WERI-Rb-1 (cell line): Measurements from ENCODE around the gene CCDC78.

ENCODE experiments used
- DNase-seq: peaks from one replicate; pipeline ENCODE4 v3.0.0-alpha.2; 2020
- H3K27ac ChIP-seq: fragments of 250-450 bp; sonication (Bioruptor Pico); 2 replicates; pipeline ENCODE4 v1.5.1; 2020; ENCODE audit warnings: mild to moderate bottlenecking, moderate library complexity
- H3K27me3 ChIP-seq: fragments of 250-450 bp; sonication (Bioruptor Pico); 2 replicates; pipeline ENCODE4 v1.5.1; 2021; ENCODE audit warnings: mild to moderate bottlenecking, low read depth, moderate library complexity; ENCODE audit not compliant: insufficient read depth, severe bottlenecking
- H3K36me3 ChIP-seq: fragments of 250-450 bp; sonication (Bioruptor Pico); 2 replicates; pipeline ENCODE4 v1.5.1; 2020; ENCODE audit warnings: mild to moderate bottlenecking, moderate library complexity
- H3K4me3 ChIP-seq: 2 replicates; pipeline ENCODE4 v1.5.1; 2011; ENCODE audit warnings: low read depth, mild to moderate bottlenecking, control low read depth, low read length
- H3K9me3 ChIP-seq: fragments of 250-450 bp; sonication (Bioruptor Pico); 2 replicates; pipeline ENCODE4 v1.5.1; 2021; ENCODE audit warnings: mild to moderate bottlenecking, moderate library complexity; ENCODE audit not compliant: severe bottlenecking
- TF ChIP-seq, protein P1 (sequence below): IDR thresholded peaks from 2 replicates; pipeline ENCODE4 v1.5.1; 2011; ENCODE audit warnings: low read depth, mild to moderate bottlenecking, control low read depth, inconsistent platforms, low read length

CCDC78 gene

GRCh38 chr16:726438-727290, at the start of gene CCDC78, which contains the start of gene HAGHL:
Gene CCDC78 (minus strand): TSS chr16:726443. CDS start chr16:726367, 76 bp downstream.
Gene HAGHL (plus strand): TSS chr16:727106. CDS start chr16:727510, 404 bp downstream.
- H3K27ac ChIP-seq: no peak within 1 kb of the TSS; the same call in 1 of the 2 replicates
- TF ChIP-seq, protein P1, sequence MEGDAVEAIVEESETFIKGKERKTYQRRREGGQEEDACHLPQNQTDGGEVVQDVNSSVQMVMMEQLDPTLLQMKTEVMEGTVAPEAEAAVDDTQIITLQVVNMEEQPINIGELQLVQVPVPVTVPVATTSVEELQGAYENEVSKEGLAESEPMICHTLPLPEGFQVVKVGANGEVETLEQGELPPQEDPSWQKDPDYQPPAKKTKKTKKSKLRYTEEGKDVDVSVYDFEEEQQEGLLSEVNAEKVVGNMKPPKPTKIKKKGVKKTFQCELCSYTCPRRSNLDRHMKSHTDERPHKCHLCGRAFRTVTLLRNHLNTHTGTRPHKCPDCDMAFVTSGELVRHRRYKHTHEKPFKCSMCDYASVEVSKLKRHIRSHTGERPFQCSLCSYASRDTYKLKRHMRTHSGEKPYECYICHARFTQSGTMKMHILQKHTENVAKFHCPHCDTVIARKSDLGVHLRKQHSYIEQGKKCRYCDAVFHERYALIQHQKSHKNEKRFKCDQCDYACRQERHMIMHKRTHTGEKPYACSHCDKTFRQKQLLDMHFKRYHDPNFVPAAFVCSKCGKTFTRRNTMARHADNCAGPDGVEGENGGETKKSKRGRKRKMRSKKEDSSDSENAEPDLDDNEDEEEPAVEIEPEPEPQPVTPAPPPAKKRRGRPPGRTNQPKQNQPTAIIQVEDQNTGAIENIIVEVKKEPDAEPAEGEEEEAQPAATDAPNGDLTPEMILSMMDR: no peak

GRCh38 chr16:775236-775796, 49.1 kb upstream of the CCDC78 start:
- no peaks in the 10 kb centered on the region for H3K9me3 ChIP-seq
- H3K36me3 ChIP-seq: no peaks in the 10 kb centered on the region
- DNase-seq: no peak
- TF ChIP-seq, protein P1: no peak
- H3K27ac ChIP-seq: no peak overlapping the region
- no peak overlapping the region for H3K4me3 ChIP-seq
- no peaks in the 10 kb centered on the region for H3K27me3 ChIP-seq

More at GRCh38 chr16:726438-727290, at the start of gene CCDC78, which contains the start of gene HAGHL:
- H3K36me3 ChIP-seq: peaks cover 9% of the 10 kb centered on the region
- H3K4me3 ChIP-seq: peak within 1 kb of the TSS; percentile 71
- DNase-seq: peak; percentile 75
- H3K9me3 ChIP-seq: no peaks in the 10 kb centered on the region
- H3K27me3 ChIP-seq: no peaks in the 10 kb centered on the region

DNA sequence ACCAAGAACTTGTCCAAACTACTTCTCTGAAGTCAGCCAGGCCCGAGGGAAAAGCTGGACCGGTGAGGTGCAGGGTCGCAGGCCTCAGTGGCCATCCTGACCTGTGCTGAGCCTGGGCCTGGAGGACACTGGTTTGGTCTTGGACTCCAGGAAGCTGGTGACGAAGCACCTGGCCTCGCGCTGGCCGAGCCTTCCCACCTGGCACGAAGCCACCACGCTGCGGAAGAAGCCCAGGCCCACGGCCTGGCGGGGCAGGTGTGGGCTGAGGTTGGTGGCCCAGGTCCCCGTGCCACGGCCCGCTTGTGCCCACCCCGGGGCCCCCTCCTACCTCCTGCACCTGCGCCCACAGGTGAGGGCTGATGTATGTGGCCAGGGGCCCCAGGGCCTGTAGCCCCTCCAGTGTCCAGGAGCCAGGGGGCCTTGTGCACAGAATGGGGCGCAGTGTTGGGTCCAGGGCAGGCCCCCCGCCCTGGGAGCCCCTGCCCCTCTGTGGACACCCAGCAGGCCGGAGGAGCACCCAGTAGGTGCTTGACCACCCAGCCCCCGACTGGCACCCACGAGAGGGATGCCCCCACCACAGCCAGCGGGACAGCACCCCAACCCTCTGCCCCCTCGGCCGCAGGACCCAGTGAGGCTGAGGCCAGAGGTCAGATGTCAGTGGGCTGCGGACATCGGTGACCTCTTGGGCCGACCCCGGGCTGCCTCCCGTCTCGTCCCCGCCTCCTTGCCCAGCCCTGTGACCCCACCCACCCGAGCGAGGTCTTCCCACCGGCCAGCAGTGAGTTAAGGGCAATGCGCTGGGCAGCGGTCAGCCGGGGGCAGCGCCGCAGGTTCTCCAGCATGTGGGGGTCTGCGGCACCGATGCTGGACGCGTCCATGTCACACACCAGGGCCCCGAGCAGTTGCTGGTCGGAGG, 48.1 kb upstream of the CCDC78 start:
- Histone ChIP-seq H3K27me3 (no peaks in the 10 kb centered on the region), H3K4me3 (no peak overlapping the region), H3K27ac (no peak overlapping the region), H3K36me3 (no peaks in the 10 kb centered on the region), H3K9me3 (no peaks in the 10 kb centered on the region)
- TF ChIP-seq, protein P1: no peak
- no peak for DNase-seq

DNA sequence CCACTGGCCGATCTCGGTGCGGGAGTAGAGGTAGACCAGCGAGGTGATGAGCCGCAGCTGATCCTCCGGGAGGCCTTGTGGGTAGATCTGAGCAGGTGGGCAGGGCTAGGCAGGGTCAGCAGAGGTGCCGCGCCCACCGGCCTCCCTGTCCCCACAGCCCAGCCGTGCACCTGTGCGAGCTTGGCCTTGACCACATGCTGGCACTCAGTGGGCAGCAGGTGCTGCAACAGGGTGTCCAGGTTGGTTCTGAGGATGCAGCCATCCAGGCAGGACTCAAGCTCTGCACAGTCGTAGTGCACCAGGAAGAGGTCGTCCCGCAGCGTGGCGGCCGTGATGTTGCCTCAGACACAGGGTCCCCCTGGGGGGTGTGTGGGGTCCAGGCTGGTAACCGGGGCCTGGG, 46.7 kb upstream of the CCDC78 start:
- no peaks in the 10 kb centered on the region for H3K27me3 ChIP-seq
- H3K9me3 ChIP-seq: no peaks in the 10 kb centered on the region
- H3K4me3 ChIP-seq: no peak overlapping the region
- DNase-seq: no peak
- TF ChIP-seq, protein P1: no peak
- H3K36me3 ChIP-seq: no peaks in the 10 kb centered on the region
- no peak overlapping the region for H3K27ac ChIP-seq

GRCh38 chr16:770411-770810, 44.2 kb upstream of the CCDC78 start:
- no peaks in the 10 kb centered on the region for H3K27me3 ChIP-seq
- no peak overlapping the region for H3K27ac ChIP-seq
- TF ChIP-seq, protein P1: no peak
- no peaks in the 10 kb centered on the region for H3K9me3 ChIP-seq
- no peak for DNase-seq
- no peak overlapping the region for H3K4me3 ChIP-seq
- no peaks in the 10 kb centered on the region for H3K36me3 ChIP-seq
